Measurements from ENCODE around the gene PRKD1.

PRKD1 gene

GRCh38 chr14:29821661-29822429 is 105.8 kb downstream of the PRKD1 start:
- no peaks in the 10 kb centered on the region for H3K36me3 ChIP-seq (ENCODE audit: control insufficient read depth, insufficient read depth, low read length)
- H3K9me3 ChIP-seq (ENCODE audit: control insufficient read depth, low read length): no peaks in the 10 kb centered on the region
- no peak overlapping the region for H3K4me3 ChIP-seq (ENCODE audit: insufficient read depth, low read depth, low read length)
- H3K4me1 ChIP-seq (ENCODE audit: control insufficient read depth, insufficient read depth, low read length): peaks cover 16% of the 10 kb centered on the region
- H3K27me3 ChIP-seq (ENCODE audit: control insufficient read depth, insufficient read depth, low read length, poor library complexity, severe bottlenecking): no peaks in the 10 kb centered on the region
- no peak overlapping the region for H3K27ac ChIP-seq (ENCODE audit: insufficient read depth, low read depth, low read length, poor library complexity, severe bottlenecking)
- WGBS, 2 experiments: 93 to 94% methylated on average over 5 of the region's 5 CpGs

- H3K27me3 ChIP-seq (ENCODE audit: control insufficient read depth, insufficient read depth, low read length, poor library complexity, severe bottlenecking): no peaks in the 10 kb centered on the region
- no peaks in the 10 kb centered on the region for H3K36me3 ChIP-seq (ENCODE audit: control insufficient read depth, insufficient read depth, low read length)
- WGBS, 2 experiments: 94 to 95% methylated on average over 2 of the region's 2 CpGs
- H3K4me3 ChIP-seq (ENCODE audit: insufficient read depth, low read depth, low read length): no peak overlapping the region
- no peaks in the 10 kb centered on the region for H3K9me3 ChIP-seq (ENCODE audit: control insufficient read depth, low read length)
- H3K4me1 ChIP-seq (ENCODE audit: control insufficient read depth, insufficient read depth, low read length): peaks cover 16% of the 10 kb centered on the region
- H3K27ac ChIP-seq (ENCODE audit: insufficient read depth, low read depth, low read length, poor library complexity, severe bottlenecking): no peak overlapping the region
Observed at GRCh38 chr14:29821242-29821641, 106.4 kb downstream of the PRKD1 start.

- Histone ChIP-seq H3K27ac (ENCODE audit: insufficient read depth, low read depth, low read length, poor library complexity, severe bottlenecking) (no peak overlapping the region), H3K9me3 (ENCODE audit: control insufficient read depth, low read length) (no peaks in the 10 kb centered on the region), H3K4me1 (ENCODE audit: control insufficient read depth, insufficient read depth, low read length) (peaks cover 16% of the 10 kb centered on the region), H3K4me3 (ENCODE audit: insufficient read depth, low read depth, low read length) (no peak overlapping the region), H3K36me3 (ENCODE audit: control insufficient read depth, insufficient read depth, low read length) (no peaks in the 10 kb centered on the region), H3K27me3 (ENCODE audit: control insufficient read depth, insufficient read depth, low read length, poor library complexity, severe bottlenecking) (no peaks in the 10 kb centered on the region)
- 100% methylated on average over 1 of the region's 1 CpG for WGBS, 2 experiments
Observed at GRCh38 chr14:29820785-29821184, 106.9 kb downstream of the PRKD1 start.

- no peaks in the 10 kb centered on the region for H3K27me3 ChIP-seq (ENCODE audit: control insufficient read depth, insufficient read depth, low read length, poor library complexity, severe bottlenecking)
- no peak overlapping the region for H3K4me3 ChIP-seq (ENCODE audit: insufficient read depth, low read depth, low read length)
- no peak overlapping the region for H3K27ac ChIP-seq (ENCODE audit: insufficient read depth, low read depth, low read length, poor library complexity, severe bottlenecking)
- H3K4me1 ChIP-seq (ENCODE audit: control insufficient read depth, insufficient read depth, low read length): peaks cover 6% of the 10 kb centered on the region
- H3K36me3 ChIP-seq (ENCODE audit: control insufficient read depth, insufficient read depth, low read length): no peaks in the 10 kb centered on the region
- H3K9me3 ChIP-seq (ENCODE audit: control insufficient read depth, low read length): no peaks in the 10 kb centered on the region
Observed at GRCh38 chr14:29817767-29818405, 109.8 kb downstream of the PRKD1 start.

GRCh38 chr14:29815016-29815674 is 112.5 kb downstream of the PRKD1 start:
- whole genome bisulfite sequencing, 2 experiments: 91 to 93% methylated on average over 2 to 3 of the region's 4 CpGs
- Histone ChIP-seq H3K27ac (ENCODE audit: insufficient read depth, low read depth, low read length, poor library complexity, severe bottlenecking) (no peak overlapping the region), H3K27me3 (ENCODE audit: control insufficient read depth, insufficient read depth, low read length, poor library complexity, severe bottlenecking) (no peaks in the 10 kb centered on the region), H3K4me1 (ENCODE audit: control insufficient read depth, insufficient read depth, low read length) (no peaks in the 10 kb centered on the region), H3K4me3 (ENCODE audit: insufficient read depth, low read depth, low read length) (no peak overlapping the region), H3K9me3 (ENCODE audit: control insufficient read depth, low read length) (no peaks in the 10 kb centered on the region), H3K36me3 (ENCODE audit: control insufficient read depth, insufficient read depth, low read length) (no peaks in the 10 kb centered on the region)

GRCh38 chr14:29814156-29815015 is 113.3 kb downstream of the PRKD1 start:
- no peaks in the 10 kb centered on the region for H3K27me3 ChIP-seq (ENCODE audit: control insufficient read depth, insufficient read depth, low read length, poor library complexity, severe bottlenecking)
- H3K4me3 ChIP-seq (ENCODE audit: insufficient read depth, low read depth, low read length): no peak overlapping the region
- H3K4me1 ChIP-seq (ENCODE audit: control insufficient read depth, insufficient read depth, low read length): no peaks in the 10 kb centered on the region
- 88 to 90% methylated on average over 5 of the region's 6 CpGs for WGBS, 2 experiments
- no peaks in the 10 kb centered on the region for H3K9me3 ChIP-seq (ENCODE audit: control insufficient read depth, low read length)
- no peak overlapping the region for H3K27ac ChIP-seq (ENCODE audit: insufficient read depth, low read depth, low read length, poor library complexity, severe bottlenecking)
- H3K36me3 ChIP-seq (ENCODE audit: control insufficient read depth, insufficient read depth, low read length): no peaks in the 10 kb centered on the region

- Histone ChIP-seq H3K9me3 (ENCODE audit: control insufficient read depth, low read length) (no peaks in the 10 kb centered on the region), H3K4me1 (ENCODE audit: control insufficient read depth, insufficient read depth, low read length) (no peaks in the 10 kb centered on the region), H3K36me3 (ENCODE audit: control insufficient read depth, insufficient read depth, low read length) (no peaks in the 10 kb centered on the region), H3K4me3 (ENCODE audit: insufficient read depth, low read depth, low read length) (no peak overlapping the region), H3K27ac (ENCODE audit: insufficient read depth, low read depth, low read length, poor library complexity, severe bottlenecking) (no peak overlapping the region), H3K27me3 (ENCODE audit: control insufficient read depth, insufficient read depth, low read length, poor library complexity, severe bottlenecking) (no peaks in the 10 kb centered on the region)
Observed at GRCh38 chr14:29810682-29811081, 117.0 kb downstream of the PRKD1 start.

GRCh38 chr14:29810064-29810463 is 117.6 kb downstream of the PRKD1 start:
- no peaks in the 10 kb centered on the region for H3K4me1 ChIP-seq (ENCODE audit: control insufficient read depth, insufficient read depth, low read length)
- H3K27ac ChIP-seq (ENCODE audit: insufficient read depth, low read depth, low read length, poor library complexity, severe bottlenecking): no peak overlapping the region
- H3K27me3 ChIP-seq (ENCODE audit: control insufficient read depth, insufficient read depth, low read length, poor library complexity, severe bottlenecking): no peaks in the 10 kb centered on the region
- no peaks in the 10 kb centered on the region for H3K36me3 ChIP-seq (ENCODE audit: control insufficient read depth, insufficient read depth, low read length)
- H3K4me3 ChIP-seq (ENCODE audit: insufficient read depth, low read depth, low read length): no peak overlapping the region
- no peaks in the 10 kb centered on the region for H3K9me3 ChIP-seq (ENCODE audit: control insufficient read depth, low read length)
- 90 to 99% methylated on average over 2 to 3 of the region's 3 CpGs for WGBS, 2 experiments

- Histone ChIP-seq H3K27ac (ENCODE audit: insufficient read depth, low read depth, low read length, poor library complexity, severe bottlenecking) (no peak overlapping the region), H3K9me3 (ENCODE audit: control insufficient read depth, low read length) (no peaks in the 10 kb centered on the region), H3K27me3 (ENCODE audit: control insufficient read depth, insufficient read depth, low read length, poor library complexity, severe bottlenecking) (no peaks in the 10 kb centered on the region), H3K36me3 (ENCODE audit: control insufficient read depth, insufficient read depth, low read length) (no peaks in the 10 kb centered on the region), H3K4me1 (ENCODE audit: control insufficient read depth, insufficient read depth, low read length) (no peaks in the 10 kb centered on the region), H3K4me3 (ENCODE audit: insufficient read depth, low read depth, low read length) (no peak overlapping the region)
- WGBS, 2 experiments: 95 to 100% methylated on average over 1 of the region's 1 CpG
Observed at GRCh38 chr14:29806124-29806517, 121.5 kb downstream of the PRKD1 start.

All from ectodermal cell (in vitro differentiated cells).